Middle frontal gyrus (tissue), 1 donor: ENCODE measurements around the gene TBCK.
"Not testable (repeated sequence)": the region's sequence is repeated elsewhere in the genome, so short reads cannot be mapped to it uniquely, and the experiment has no call there.

Experiments used
- DNase-seq: peaks from one replicate; pipeline ENCODE4 v3.0.0-alpha.2; 2015; ENCODE audit warnings: low spot score; ENCODE audit errors: extremely low spot score

The TBCK gene

GRCh38 chr4:106119949-106120555, 196.0 kb downstream of the TBCK start:
- not testable (repeated sequence) for DNase-seq

GRCh38 chr4:106116025-106116424, 200.0 kb downstream of the TBCK start:
- DNase-seq: no peak

- DNase-seq: no peak
Observed at GRCh38 chr4:106114270-106114669, 201.7 kb downstream of the TBCK start.

GRCh38 chr4:106111778-106112469, 204.1 kb downstream of the TBCK start:
- not testable (repeated sequence) for DNase-seq

GRCh38 chr4:106109929-106110328, 206.1 kb downstream of the TBCK start:
- DNase-seq: no peak

- no peak for DNase-seq
Observed at GRCh38 chr4:106105697-106106096, 210.3 kb downstream of the TBCK start.

- no peak for DNase-seq
Observed at GRCh38 chr4:106104276-106104675, 211.7 kb downstream of the TBCK start.

- no peak for DNase-seq
Observed at GRCh38 chr4:106096454-106096853, 219.6 kb downstream of the TBCK start.

GRCh38 chr4:106095408-106095807, 220.6 kb downstream of the TBCK start:
- no peak for DNase-seq

GRCh38 chr4:106092361-106093040, 223.5 kb downstream of the TBCK start:
- no peak for DNase-seq

GRCh38 chr4:106090826-106091225, 225.2 kb downstream of the TBCK start:
- DNase-seq: no peak

- DNase-seq: no peak
Observed at GRCh38 chr4:106083065-106083464, 232.9 kb downstream of the TBCK start.

- no peak for DNase-seq
Observed at GRCh38 chr4:106080376-106080775, 235.6 kb downstream of the TBCK start.

GRCh38 chr4:106079616-106080015, 236.4 kb downstream of the TBCK start:
- DNase-seq: no peak

- no peak for DNase-seq
Observed at GRCh38 chr4:106065018-106065417, 251.0 kb downstream of the TBCK start.

GRCh38 chr4:106063009-106063408, 253.0 kb downstream of the TBCK start:
- DNase-seq: no peak

GRCh38 chr4:106062452-106062875, 253.5 kb downstream of the TBCK start:
- no peak for DNase-seq

GRCh38 chr4:106058921-106059320, 257.1 kb downstream of the TBCK start:
- DNase-seq: no peak

GRCh38 chr4:106056914-106057313, 259.1 kb downstream of the TBCK start:
- DNase-seq: no peak

- DNase-seq: no peak
Observed at GRCh38 chr4:106051514-106051913, 264.5 kb downstream of the TBCK start.

GRCh38 chr4:106049490-106049889, 266.5 kb downstream of the TBCK start:
- DNase-seq: no peak

GRCh38 chr4:106048250-106048971, 267.6 kb downstream of the TBCK start:
- DNase-seq: peak; percentile 11
